Lung (tissue), 12 donors: ENCODE data around the gene NR2C2. TPM values are rescaled to one million over a fixed set of nuclear protein-coding genes. Genes with fewer than 3 reads are reported as not detected.

ENCODE experiments used
- ATAC-seq: fragments of 200-7000 bp; cut with Tn5 transposase; one replicate; pipeline ENCODE4 v1.9.1; 2020; ENCODE audit warnings: moderate number of reproducible peaks; ENCODE audit not compliant: insufficient read depth, low FRiP score
- DNase-seq, 3 donors: peaks; one replicate each; pipeline ENCODE4 v3.0.0-alpha.2; 2013 to 2017
- H3K27ac ChIP-seq, 2 donors: one replicate each; pipeline ENCODE4 v1.5.1; 2013; ENCODE audit warnings: mild to moderate bottlenecking in 2 of 2, moderate library complexity in 2 of 2, control low read depth in 1 of 2, inconsistent platforms in 1 of 2, low read depth in 1 of 2, low read length in 1 of 2
- H3K27me3 ChIP-seq, 3 donors: one replicate each; pipeline ENCODE4 v1.5.1; 2013; ENCODE audit warnings: low read length in 2 of 3; ENCODE audit not compliant: control insufficient read depth in 3 of 3, insufficient read depth in 3 of 3
- H3K36me3 ChIP-seq, 4 donors: one replicate each; pipeline ENCODE4 v1.5.1; 2013; ENCODE audit warnings: low read length in 4 of 4, mild to moderate bottlenecking in 1 of 4, moderate library complexity in 1 of 4; ENCODE audit not compliant: control insufficient read depth in 4 of 4, insufficient read depth in 4 of 4
- H3K4me1 ChIP-seq, 5 donors: one replicate each; pipeline ENCODE4 v1.5.1; 2013; ENCODE audit warnings: low read length in 5 of 5, mild to moderate bottlenecking in 2 of 5, moderate library complexity in 1 of 5; ENCODE audit not compliant: control insufficient read depth in 5 of 5, insufficient read depth in 5 of 5
- H3K4me3 ChIP-seq: one replicate; pipeline ENCODE4 v1.5.1; 2013; ENCODE audit warnings: mild to moderate bottlenecking, control low read depth, moderate library complexity
- H3K9ac ChIP-seq, 2 donors: one replicate each; pipeline ENCODE4 v1.5.1; 2013; ENCODE audit warnings: low read length in 2 of 2, control low read depth in 1 of 2; ENCODE audit not compliant: insufficient read depth in 1 of 2
- H3K9me3 ChIP-seq, 4 donors: one replicate each; pipeline ENCODE4 v1.5.1; 2013; ENCODE audit warnings: low read length in 3 of 4, mild to moderate bottlenecking in 1 of 4, moderate library complexity in 1 of 4; ENCODE audit not compliant: control insufficient read depth in 4 of 4, insufficient read depth in 3 of 4
- WGBS, 2 donors: extraction: QIAGEN DNeasy Blood & Tissue Kit; methylation state at CpG; one replicate each; pipeline ENCODE4 v1.1.7; 2013; 5-methylcytosine and 5-hydroxymethylcytosine counted together
- polyA plus RNA-seq, 2 donors: library from polyadenylated mRNA; stranded (reverse); fragments of 200-250 nt; gene quantifications; one replicate each; pipeline ENCODE4 v1.2.1, GENCODE V29; 2013
- total RNA-seq, 2 donors: library from RNA; depleted of rRNA in 1 of 2; stranded (reverse); fragments of >200 nt in 1 of 2; gene quantifications; one replicate each; pipeline ENCODE4 v1.2.1, GENCODE V29; 2014 to 2021
- TF ChIP-seq, protein P1 (sequence below): IDR thresholded peaks from 2 replicates; pipeline ENCODE4 v1.5.1; 2012; ENCODE audit warnings: mild to moderate bottlenecking; ENCODE audit errors: control extremely low read depth, extremely low read depth
- donor health status: control.
- donor health status: control.
- donor health status: Bipolar disorder and iron deficiency.
- donor health status: healthy.
- donor health status: DM: yes; HTN: yes; CAD: no.

Gene NR2C2
- total and polyA plus RNA-seq, 4 donors = 9.2 to 71.0 (median 24.8) TPM

DNA sequence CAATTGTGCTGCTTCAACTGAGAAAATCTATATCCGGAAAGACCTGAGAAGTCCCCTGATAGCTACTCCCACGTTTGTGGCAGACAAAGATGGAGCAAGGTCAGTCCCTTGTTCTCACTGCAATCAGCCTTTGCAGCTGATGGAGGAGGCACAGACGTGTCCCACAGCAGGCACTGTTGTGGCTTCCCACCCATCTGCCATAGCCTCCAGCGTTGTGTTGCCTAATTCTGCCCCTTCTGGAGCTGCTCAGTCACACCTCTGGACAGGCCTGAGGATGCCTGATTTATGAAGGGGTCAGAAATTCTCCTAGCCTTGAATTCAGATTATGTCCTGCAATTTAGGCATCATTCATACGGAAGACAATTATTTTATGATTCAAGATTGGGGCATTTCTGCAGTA lies 75.9 kb downstream of the NR2C2 start:
- TF ChIP-seq, protein P1, sequence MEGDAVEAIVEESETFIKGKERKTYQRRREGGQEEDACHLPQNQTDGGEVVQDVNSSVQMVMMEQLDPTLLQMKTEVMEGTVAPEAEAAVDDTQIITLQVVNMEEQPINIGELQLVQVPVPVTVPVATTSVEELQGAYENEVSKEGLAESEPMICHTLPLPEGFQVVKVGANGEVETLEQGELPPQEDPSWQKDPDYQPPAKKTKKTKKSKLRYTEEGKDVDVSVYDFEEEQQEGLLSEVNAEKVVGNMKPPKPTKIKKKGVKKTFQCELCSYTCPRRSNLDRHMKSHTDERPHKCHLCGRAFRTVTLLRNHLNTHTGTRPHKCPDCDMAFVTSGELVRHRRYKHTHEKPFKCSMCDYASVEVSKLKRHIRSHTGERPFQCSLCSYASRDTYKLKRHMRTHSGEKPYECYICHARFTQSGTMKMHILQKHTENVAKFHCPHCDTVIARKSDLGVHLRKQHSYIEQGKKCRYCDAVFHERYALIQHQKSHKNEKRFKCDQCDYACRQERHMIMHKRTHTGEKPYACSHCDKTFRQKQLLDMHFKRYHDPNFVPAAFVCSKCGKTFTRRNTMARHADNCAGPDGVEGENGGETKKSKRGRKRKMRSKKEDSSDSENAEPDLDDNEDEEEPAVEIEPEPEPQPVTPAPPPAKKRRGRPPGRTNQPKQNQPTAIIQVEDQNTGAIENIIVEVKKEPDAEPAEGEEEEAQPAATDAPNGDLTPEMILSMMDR = no peak

DNA sequence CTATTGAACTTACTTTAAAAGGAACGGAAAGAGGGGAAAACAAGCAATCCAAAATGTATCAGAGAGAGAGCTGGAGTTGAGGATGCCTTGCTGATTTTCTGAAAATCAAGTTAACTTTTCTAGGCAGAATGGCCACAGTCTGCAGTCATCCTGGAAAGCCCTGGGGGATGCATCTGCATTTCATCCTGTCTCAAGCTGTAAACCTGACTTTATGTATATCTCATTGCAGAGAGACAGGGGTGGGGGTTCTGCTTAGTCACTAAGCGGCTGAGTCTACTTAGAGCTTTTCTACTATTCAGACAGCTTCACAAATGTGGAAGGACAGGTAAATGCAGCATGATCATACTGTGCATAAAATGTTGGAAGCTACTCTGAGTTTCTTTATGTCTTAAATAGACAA lies 76.3 kb downstream of the NR2C2 start:
- Histone ChIP-seq H3K9ac (no peak overlapping the region), H3K9me3 (no peaks in the 10 kb centered on the region), H3K27ac (no peak overlapping the region), H3K36me3 (peaks cover 45 to 51% (median 46%) of the 10 kb centered on the region in 4 donors), H3K27me3 (no peaks in the 10 kb centered on the region), H3K4me1 (peaks cover 0 to 1% (median 0%) of the 10 kb centered on the region in 5 donors), H3K4me3 (no peak overlapping the region)
- 94 to 95% methylated on average over 2 of the region's 2 CpGs for WGBS, 2 donors
- DNase-seq (no peak), ATAC-seq (no peak)
- TF ChIP-seq, protein P1 = no peak

More for the DNA sequence above, 75.9 kb downstream of the NR2C2 start:
- DNase-seq (no peak), ATAC-seq (no peak)
- WGBS, 2 donors = 74 to 76% methylated on average over 5 of the region's 5 CpGs
- H3K9ac ChIP-seq = no peak overlapping the region
- H3K4me1 ChIP-seq = peaks cover 0 to 1% (median 0%) of the 10 kb centered on the region in 5 donors
- H3K4me3 ChIP-seq = no peak overlapping the region
- no peak overlapping the region for H3K27ac ChIP-seq
- no peaks in the 10 kb centered on the region for H3K27me3 ChIP-seq
- H3K9me3 ChIP-seq = no peaks in the 10 kb centered on the region
- H3K36me3 ChIP-seq = peaks cover 43 to 47% (median 44%) of the 10 kb centered on the region in 4 donors

DNA sequence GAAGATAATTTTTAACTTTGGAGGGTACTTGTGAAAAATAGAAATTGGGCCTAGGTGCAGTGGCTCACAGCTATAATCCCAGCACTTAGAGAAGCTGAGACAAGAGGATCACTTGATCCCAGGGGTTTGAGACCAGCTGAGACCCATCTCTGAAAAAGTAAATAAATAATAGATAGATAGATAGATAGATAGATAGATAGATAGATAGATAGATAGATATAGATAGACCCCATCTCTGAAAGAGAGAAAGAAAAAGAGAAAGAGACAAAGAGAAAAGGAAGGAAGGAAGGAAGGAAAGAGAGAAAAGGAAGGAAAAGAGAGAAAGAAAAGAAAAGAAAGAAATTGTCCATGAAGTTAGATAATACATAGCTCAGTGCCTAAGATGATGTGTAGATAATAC lies 82.2 kb downstream of the NR2C2 start:
- H3K9me3 ChIP-seq = no peaks in the 10 kb centered on the region
- H3K9ac ChIP-seq = no peak overlapping the region
- ATAC-seq (no peak), DNase-seq (no peak)
- H3K4me3 ChIP-seq = no peak overlapping the region
- TF ChIP-seq, protein P1 = no peak
- peaks cover 0 to 1% (median 0%) of the 10 kb centered on the region in 5 donors for H3K4me1 ChIP-seq
- H3K36me3 ChIP-seq = peaks cover 24 to 56% (median 48%) of the 10 kb centered on the region in 4 donors
- H3K27ac ChIP-seq = no peak overlapping the region
- H3K27me3 ChIP-seq = no peaks in the 10 kb centered on the region

DNA sequence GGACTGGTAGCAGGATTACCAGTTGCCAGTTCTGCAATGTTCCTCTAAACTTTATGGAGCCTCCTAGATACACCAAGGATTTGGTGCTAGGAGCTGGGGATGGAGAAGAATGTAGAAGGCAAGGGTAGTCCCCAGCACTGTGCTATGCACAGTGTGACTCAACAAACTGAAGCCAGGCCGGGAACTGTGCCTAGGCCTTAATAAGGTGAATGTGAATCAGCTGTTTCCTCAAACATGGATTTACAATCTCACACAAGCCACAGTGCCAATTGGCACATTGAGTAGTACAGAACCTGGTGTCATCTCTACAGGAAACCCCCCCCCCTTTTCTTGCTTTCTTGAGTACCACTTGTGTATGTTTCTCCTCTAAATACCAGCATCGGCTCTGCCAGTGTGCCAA lies 85.3 kb downstream of the NR2C2 start:
- no peaks in the 10 kb centered on the region for H3K4me1 ChIP-seq
- no peak for ATAC-seq
- no peak for DNase-seq
- H3K9me3 ChIP-seq = no peaks in the 10 kb centered on the region
- H3K4me3 ChIP-seq = no peak overlapping the region
- TF ChIP-seq, protein P1 = no peak
- no peaks in the 10 kb centered on the region for H3K27me3 ChIP-seq
- 81 to 85% methylated on average over 2 of the region's 2 CpGs for WGBS, 2 donors
- no peak overlapping the region for H3K27ac ChIP-seq
- H3K36me3 ChIP-seq = peaks cover 12 to 65% (median 44%) of the 10 kb centered on the region in 4 donors
- H3K9ac ChIP-seq = no peak overlapping the region
